Upper lobe of right lung (tissue), 1 donor: ENCODE data around the gene CTNNA3. TPM values are rescaled to one million over a fixed set of nuclear protein-coding genes. Genes with fewer than 3 reads are reported as not detected.

Source experiments
- ATAC-seq: fragments of 200-7000 bp; cut with Tn5 transposase; one replicate; pipeline ENCODE4 v1.9.1; 2020; ENCODE audit warnings: mild to moderate bottlenecking, moderate library complexity
- DNase-seq: peaks from one replicate; pipeline ENCODE4 v3.0.0-alpha.2; 2020
- H3K27ac ChIP-seq: fragments of 200-600 bp; one replicate; pipeline ENCODE4 v1.8.0; 2022
- H3K27me3 ChIP-seq: fragments of 200-600 bp; one replicate; pipeline ENCODE4 v1.8.0; 2022; ENCODE audit warnings: mild to moderate bottlenecking
- H3K36me3 ChIP-seq: fragments of 200-600 bp; one replicate; pipeline ENCODE4 v1.8.0; 2022
- H3K4me1 ChIP-seq: fragments of 200-600 bp; one replicate; pipeline ENCODE4 v1.8.0; 2022
- H3K4me3 ChIP-seq: fragments of 200-600 bp; one replicate; pipeline ENCODE4 v1.8.0; 2022; ENCODE audit warnings: mild to moderate bottlenecking
- H3K9me3 ChIP-seq: fragments of 200-600 bp; one replicate; pipeline ENCODE4 v1.8.0; 2022
- CTCF ChIP-seq: fragments of 200-600 bp; IDR thresholded peaks from one replicate; pipeline ENCODE4 v1.8.0; 2022; ENCODE audit warnings: antibody characterized with exemption
- intact Hi-C: fragments of 100-400 bp; cut with DNase I; formaldehyde crosslinking; loops from one replicate; pipeline ENCODE4 v1.11.0; 2022
- total RNA-seq: library from RNA; stranded (reverse); fragmentation: NEBNext Ultra II Directional; extraction: Animal tissue kit (Norgen Biotek cat#: 25700); gene quantifications from one replicate; pipeline ENCODE4 v1.2.1, GENCODE V29; 2021
- donor health status: DM: no; HTN: yes; CAD: no; lungs with severe emphysema.

CTNNA3 gene
- total RNA-seq, 1 donor from 2014 or later = 0.67 TPM

GRCh38 chr10:66833861-66834260 lies 862.1 kb downstream of the CTNNA3 start:
- ATAC-seq = no peak
- Histone ChIP-seq H3K27me3 (no peaks in the 10 kb centered on the region), H3K9me3 (no peaks in the 10 kb centered on the region), H3K36me3 (no peaks in the 10 kb centered on the region), H3K27ac (no peak overlapping the region), H3K4me1 (no peaks in the 10 kb centered on the region), H3K4me3 (no peak overlapping the region)
- no peak for DNase-seq
- intact Hi-C loops = no loop called here
- TF ChIP-seq CTCF = no peak

GRCh38 chr10:66832781-66833422 lies 863.1 kb downstream of the CTNNA3 start:
- H3K9me3 ChIP-seq = no peaks in the 10 kb centered on the region
- DNase-seq (no peak), ATAC-seq (no peak)
- no peaks in the 10 kb centered on the region for H3K36me3 ChIP-seq
- no peaks in the 10 kb centered on the region for H3K4me1 ChIP-seq
- TF ChIP-seq CTCF = no peak
- intact Hi-C loops = no loop called here
- no peak overlapping the region for H3K4me3 ChIP-seq
- no peak overlapping the region for H3K27ac ChIP-seq
- H3K27me3 ChIP-seq = no peaks in the 10 kb centered on the region

GRCh38 chr10:66828957-66829356 lies 867.0 kb downstream of the CTNNA3 start:
- peak; percentile 44 for ATAC-seq
- intact Hi-C loops = no loop called here
- no peak for TF ChIP-seq CTCF

GRCh38 chr10:66827353-66827752 lies 868.6 kb downstream of the CTNNA3 start:
- Histone ChIP-seq H3K4me1 (no peaks in the 10 kb centered on the region), H3K9me3 (no peaks in the 10 kb centered on the region), H3K27ac (no peak overlapping the region), H3K27me3 (no peaks in the 10 kb centered on the region), H3K4me3 (no peak overlapping the region), H3K36me3 (no peaks in the 10 kb centered on the region)
- ATAC-seq (no peak), DNase-seq (no peak)
- intact Hi-C loops = no loop called here
- TF ChIP-seq CTCF = no peak

More at GRCh38 chr10:66828957-66829356, 867.0 kb downstream of the CTNNA3 start:
- Histone ChIP-seq H3K4me1 (no peaks in the 10 kb centered on the region), H3K27me3 (no peaks in the 10 kb centered on the region), H3K4me3 (no peak overlapping the region), H3K36me3 (no peaks in the 10 kb centered on the region), H3K27ac (no peak overlapping the region), H3K9me3 (no peaks in the 10 kb centered on the region)
- DNase-seq = no peak

- DNase-seq (no peak), ATAC-seq (no peak)
- no peak for TF ChIP-seq CTCF
- no peaks in the 10 kb centered on the region for H3K4me1 ChIP-seq
- H3K4me3 ChIP-seq = no peak overlapping the region
- no peak overlapping the region for H3K27ac ChIP-seq
- no peaks in the 10 kb centered on the region for H3K36me3 ChIP-seq
- H3K9me3 ChIP-seq = no peaks in the 10 kb centered on the region
- intact Hi-C loops = no loop called here
- H3K27me3 ChIP-seq = no peaks in the 10 kb centered on the region
These were observed 872.7 kb downstream of the CTNNA3 start for GRCh38 chr10:66823301-66823700.

GRCh38 chr10:66822801-66823200 lies 873.2 kb downstream of the CTNNA3 start:
- Histone ChIP-seq H3K9me3 (no peaks in the 10 kb centered on the region), H3K27ac (no peak overlapping the region), H3K27me3 (no peaks in the 10 kb centered on the region), H3K36me3 (no peaks in the 10 kb centered on the region), H3K4me1 (no peaks in the 10 kb centered on the region), H3K4me3 (no peak overlapping the region)
- no peak for DNase-seq
- intact Hi-C loops = no loop called here
- no peak for TF ChIP-seq CTCF
- no peak for ATAC-seq
